Chondrocyte (in vitro differentiated cells): Measurements from ENCODE around the gene STARD7. TPM values are rescaled to one million over a fixed set of nuclear protein-coding genes. Genes with fewer than 3 reads are reported as not detected.

Experiments
- DNase-seq: peaks from one replicate; pipeline ENCODE4 v3.0.0; 2021; ENCODE audit warnings: mixed read lengths, low spot score
- H3K27ac Mint-ChIP-seq: one replicate; pipeline ENCODE4 v1.8.0; 2021; ENCODE audit warnings: mild to moderate bottlenecking, moderate library complexity, mixed read lengths; ENCODE audit not compliant: unreplicated experiment
- H3K27me3 Mint-ChIP-seq: 2 replicates; pipeline ENCODE4 v1.8.0; 2021; ENCODE audit warnings: low read depth, mixed read lengths
- H3K36me3 Mint-ChIP-seq: 2 replicates; pipeline ENCODE4 v1.8.0; 2021; ENCODE audit warnings: low read depth, mixed read lengths
- H3K4me1 Mint-ChIP-seq: 2 replicates; pipeline ENCODE4 v1.8.0; 2021; ENCODE audit warnings: low read depth, mild to moderate bottlenecking, mixed read lengths
- H3K4me3 Mint-ChIP-seq: one replicate; pipeline ENCODE4 v1.8.0; 2021; ENCODE audit warnings: mild to moderate bottlenecking, moderate library complexity, mixed read lengths; ENCODE audit not compliant: unreplicated experiment
- H3K9me3 Mint-ChIP-seq: 2 replicates; pipeline ENCODE4 v1.8.0; 2021; ENCODE audit warnings: low read depth, mixed read lengths
- total RNA-seq: library from RNA; stranded (reverse); gene quantifications from 3 replicates; pipeline ENCODE4 v1.2.1, GENCODE V29; 2021
- TF ChIP-seq, protein P1 (sequence below): fragments of 200-600 bp; sonication (generic); IDR thresholded peaks from 2 replicates; pipeline ENCODE4 v1.5.0; 2021; ENCODE audit warnings: antibody characterized with exemption, mild to moderate bottlenecking, moderate library complexity

The STARD7 gene
- total RNA-seq, 1 donor from 2014 or later = 66.1 TPM

DNA sequence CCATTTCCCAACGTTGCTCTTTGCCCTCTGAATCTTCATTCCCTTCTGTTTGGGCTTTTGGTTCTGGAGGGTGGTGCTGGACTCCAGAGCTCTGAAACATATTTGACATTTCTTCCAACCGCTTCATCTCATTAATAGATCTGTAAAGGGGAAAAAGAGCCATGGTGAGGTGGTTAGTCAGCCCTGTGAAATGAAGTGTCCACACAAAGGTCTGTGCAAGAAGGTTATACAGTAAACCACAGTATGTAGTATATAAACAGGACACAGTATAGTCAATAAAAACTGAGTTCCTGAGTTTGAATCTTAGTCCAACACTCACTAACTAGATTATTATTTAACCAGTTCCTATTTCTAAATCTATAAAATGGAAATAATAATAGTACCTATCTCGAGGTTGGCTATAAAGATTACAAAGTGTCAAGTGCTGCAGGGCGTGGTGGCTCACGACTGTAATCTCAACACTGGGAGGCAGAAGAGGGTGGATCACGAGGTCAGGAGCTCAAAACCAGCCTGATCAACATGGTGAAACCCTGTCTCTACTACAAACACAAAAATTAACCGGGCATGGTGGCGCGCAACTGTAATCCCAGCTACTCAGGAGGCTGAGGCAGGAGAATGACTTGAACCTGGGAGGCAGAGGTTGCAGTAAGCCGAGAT is 13.1 kb downstream of the STARD7 start:
- DNase-seq = no peak
- Mint-ChIP-seq H3K9me3 (no peaks in the 10 kb centered on the region), H3K27me3 (no peaks in the 10 kb centered on the region), H3K27ac (no peak overlapping the region), H3K36me3 (peaks cover 27% of the 10 kb centered on the region), H3K4me3 (no peak overlapping the region), H3K4me1 (peaks cover 28% of the 10 kb centered on the region)
- TF ChIP-seq, protein P1, sequence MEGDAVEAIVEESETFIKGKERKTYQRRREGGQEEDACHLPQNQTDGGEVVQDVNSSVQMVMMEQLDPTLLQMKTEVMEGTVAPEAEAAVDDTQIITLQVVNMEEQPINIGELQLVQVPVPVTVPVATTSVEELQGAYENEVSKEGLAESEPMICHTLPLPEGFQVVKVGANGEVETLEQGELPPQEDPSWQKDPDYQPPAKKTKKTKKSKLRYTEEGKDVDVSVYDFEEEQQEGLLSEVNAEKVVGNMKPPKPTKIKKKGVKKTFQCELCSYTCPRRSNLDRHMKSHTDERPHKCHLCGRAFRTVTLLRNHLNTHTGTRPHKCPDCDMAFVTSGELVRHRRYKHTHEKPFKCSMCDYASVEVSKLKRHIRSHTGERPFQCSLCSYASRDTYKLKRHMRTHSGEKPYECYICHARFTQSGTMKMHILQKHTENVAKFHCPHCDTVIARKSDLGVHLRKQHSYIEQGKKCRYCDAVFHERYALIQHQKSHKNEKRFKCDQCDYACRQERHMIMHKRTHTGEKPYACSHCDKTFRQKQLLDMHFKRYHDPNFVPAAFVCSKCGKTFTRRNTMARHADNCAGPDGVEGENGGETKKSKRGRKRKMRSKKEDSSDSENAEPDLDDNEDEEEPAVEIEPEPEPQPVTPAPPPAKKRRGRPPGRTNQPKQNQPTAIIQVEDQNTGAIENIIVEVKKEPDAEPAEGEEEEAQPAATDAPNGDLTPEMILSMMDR = no peak

DNA sequence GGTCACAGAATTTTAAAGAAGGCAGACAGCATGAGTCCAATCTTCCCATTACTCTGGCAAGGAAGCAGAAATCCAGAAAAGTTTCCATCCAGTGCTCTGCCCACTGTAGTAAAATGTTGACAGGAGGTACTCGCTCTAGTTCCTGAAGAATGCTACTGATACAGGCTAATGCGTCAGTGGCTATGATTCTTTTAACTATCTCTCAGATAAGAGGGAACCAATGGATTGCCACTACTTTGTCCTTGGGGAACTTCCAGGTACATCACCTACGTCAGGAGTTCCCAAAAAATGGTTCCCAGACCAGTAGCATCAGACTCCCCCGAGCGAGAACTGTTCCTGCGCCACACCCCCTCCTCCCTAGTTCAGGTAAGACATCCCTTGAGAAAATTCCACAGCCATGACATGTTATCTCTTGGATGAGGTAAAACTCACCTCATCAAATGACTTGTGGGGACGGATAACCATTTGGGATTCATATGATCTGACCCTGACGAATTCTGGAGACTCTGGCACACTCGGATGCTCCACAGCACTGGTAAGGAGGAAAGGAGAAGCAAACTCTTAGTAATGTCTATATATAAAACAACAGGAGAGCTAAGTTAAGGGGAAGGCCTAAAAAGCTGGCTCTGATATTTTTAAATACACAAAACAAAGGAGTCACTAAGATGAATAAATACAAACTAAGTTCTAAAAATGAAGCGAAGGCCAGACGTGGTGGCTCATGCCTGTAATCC is 16.5 kb downstream of the STARD7 start:
- Mint-ChIP-seq H3K4me1 (peaks cover 13% of the 10 kb centered on the region), H3K27ac (no peak overlapping the region)

DNA sequence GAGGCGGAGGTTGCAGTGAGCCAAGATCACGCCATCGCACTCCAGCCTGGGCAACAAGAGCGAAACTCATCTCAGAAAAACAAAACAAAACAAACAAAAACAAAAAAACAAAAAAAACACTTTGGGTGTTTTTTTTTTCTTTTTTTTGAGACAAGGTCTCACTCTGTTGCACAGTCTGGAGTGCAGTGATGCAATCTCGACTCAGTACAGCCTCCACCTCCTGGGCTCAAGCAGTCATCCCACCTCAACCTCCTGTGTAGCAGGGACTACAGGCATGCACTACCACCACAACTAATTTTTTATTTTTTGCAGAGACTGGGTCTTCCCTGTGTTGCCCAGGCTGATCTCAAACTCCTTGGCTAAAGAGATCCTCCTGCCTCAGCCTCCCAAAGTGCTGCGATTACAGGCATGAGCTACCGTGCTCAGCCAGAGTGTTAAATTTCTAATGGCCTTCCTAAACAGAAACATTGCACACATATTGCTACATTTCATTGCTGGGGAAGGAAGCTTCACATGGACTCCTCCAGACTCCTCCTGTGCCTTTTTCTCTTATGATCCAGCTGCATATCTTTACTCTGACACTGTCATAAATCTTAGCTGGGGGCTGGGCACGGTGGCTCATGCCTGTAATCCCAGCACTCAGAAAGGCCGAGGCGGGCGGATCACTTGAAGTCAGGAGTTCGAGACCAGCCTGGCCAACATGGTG is 19.7 kb downstream of the STARD7 start:
- no peak overlapping the region for H3K27ac Mint-ChIP-seq
- DNase-seq = no peak
- no peak overlapping the region for H3K4me3 Mint-ChIP-seq
- H3K4me1 Mint-ChIP-seq = peaks cover 8% of the 10 kb centered on the region
- no peaks in the 10 kb centered on the region for H3K27me3 Mint-ChIP-seq
- H3K9me3 Mint-ChIP-seq = no peaks in the 10 kb centered on the region
- TF ChIP-seq, protein P1 = no peak
- H3K36me3 Mint-ChIP-seq = peaks cover 50% of the 10 kb centered on the region

More for the DNA sequence above, 16.5 kb downstream of the STARD7 start:
- H3K4me3 Mint-ChIP-seq = no peak overlapping the region
- DNase-seq = no peak
- no peaks in the 10 kb centered on the region for H3K27me3 Mint-ChIP-seq
- peaks cover 32% of the 10 kb centered on the region for H3K36me3 Mint-ChIP-seq
- no peaks in the 10 kb centered on the region for H3K9me3 Mint-ChIP-seq
- TF ChIP-seq, protein P1 = no peak

DNA sequence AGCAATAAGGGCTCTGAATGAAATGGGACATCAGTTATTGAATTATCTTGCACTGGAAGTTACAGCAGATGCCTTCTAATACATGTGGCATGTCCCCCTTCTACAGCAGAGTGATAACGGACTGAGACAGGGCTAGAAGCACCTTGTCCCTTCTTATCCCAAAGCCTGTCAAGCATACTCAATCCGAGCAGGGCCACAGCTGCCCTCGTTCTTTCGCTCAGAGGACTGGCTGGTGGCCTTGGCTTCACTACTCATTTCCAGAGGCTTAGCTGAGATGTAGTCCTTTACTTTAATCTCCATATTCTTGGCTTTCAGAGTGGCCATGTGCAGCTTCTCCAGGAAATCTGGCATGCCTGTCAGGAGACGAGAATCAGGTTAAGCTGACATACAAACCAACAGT is 22.1 kb downstream of the STARD7 start:
- Mint-ChIP-seq H3K9me3 (no peaks in the 10 kb centered on the region), H3K4me3 (no peak overlapping the region), H3K27ac (no peak overlapping the region), H3K27me3 (no peaks in the 10 kb centered on the region), H3K4me1 (peaks cover 8% of the 10 kb centered on the region), H3K36me3 (peaks cover 35% of the 10 kb centered on the region)
- TF ChIP-seq, protein P1 = no peak
- DNase-seq = no peak

DNA sequence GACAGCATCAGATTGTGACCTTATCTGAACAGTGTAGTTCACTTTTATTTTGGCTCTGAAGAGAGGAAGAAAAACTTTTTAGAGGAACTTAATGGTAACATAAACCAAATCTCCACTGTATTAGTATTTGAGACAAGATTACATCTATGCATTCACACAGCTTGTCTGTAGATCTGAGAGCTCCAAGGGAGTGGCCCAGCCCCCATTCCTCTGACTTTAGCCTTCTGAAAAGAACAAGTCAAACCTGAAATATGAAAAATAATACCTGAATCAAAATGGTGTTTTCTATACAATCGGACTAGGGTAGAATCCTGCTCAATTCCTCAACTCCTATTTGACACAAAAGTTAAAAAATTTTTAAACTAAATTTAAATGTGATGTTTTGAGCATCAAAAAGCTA is 23.1 kb downstream of the STARD7 start:
- Mint-ChIP-seq H3K9me3 (no peaks in the 10 kb centered on the region), H3K27me3 (no peaks in the 10 kb centered on the region), H3K36me3 (peaks cover 31% of the 10 kb centered on the region), H3K4me1 (peaks cover 8% of the 10 kb centered on the region), H3K4me3 (no peak overlapping the region), H3K27ac (no peak overlapping the region)
- TF ChIP-seq, protein P1 = no peak
- no peak for DNase-seq
